Epidermal melanocyte (primary cell): ENCODE data around the gene CLDN10.
"Not testable (repeated sequence)": the region's sequence is repeated elsewhere in the genome, so short reads cannot be mapped to it uniquely, and the experiment has no call there.

Experiments
- DNase-seq: peaks from one replicate; pipeline ENCODE4 v3.0.0; 2011; ENCODE audit warnings: low spot score; ENCODE audit not compliant: insufficient read length

The CLDN10 gene

DNA sequence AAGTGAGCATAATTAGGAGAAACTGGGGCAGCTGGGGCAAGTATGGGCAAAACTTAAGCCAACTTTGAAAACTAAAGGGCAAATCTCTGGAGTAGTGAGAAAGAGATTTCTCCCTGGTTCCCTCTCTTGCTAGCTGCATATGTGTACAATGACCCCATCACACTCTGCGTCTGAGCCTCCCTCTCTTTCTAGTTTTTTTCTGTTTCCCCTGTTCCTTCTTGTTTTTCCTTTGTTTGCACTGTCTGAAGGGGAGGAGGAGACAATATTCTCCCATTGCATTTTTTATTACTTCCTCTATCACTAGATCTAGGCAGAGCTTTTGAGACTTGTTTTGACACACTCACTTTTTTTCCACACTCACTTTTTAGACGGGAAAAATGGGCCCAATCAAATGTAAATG lies 11.2 kb upstream of the CLDN10 start:
- no peak for DNase-seq

DNA sequence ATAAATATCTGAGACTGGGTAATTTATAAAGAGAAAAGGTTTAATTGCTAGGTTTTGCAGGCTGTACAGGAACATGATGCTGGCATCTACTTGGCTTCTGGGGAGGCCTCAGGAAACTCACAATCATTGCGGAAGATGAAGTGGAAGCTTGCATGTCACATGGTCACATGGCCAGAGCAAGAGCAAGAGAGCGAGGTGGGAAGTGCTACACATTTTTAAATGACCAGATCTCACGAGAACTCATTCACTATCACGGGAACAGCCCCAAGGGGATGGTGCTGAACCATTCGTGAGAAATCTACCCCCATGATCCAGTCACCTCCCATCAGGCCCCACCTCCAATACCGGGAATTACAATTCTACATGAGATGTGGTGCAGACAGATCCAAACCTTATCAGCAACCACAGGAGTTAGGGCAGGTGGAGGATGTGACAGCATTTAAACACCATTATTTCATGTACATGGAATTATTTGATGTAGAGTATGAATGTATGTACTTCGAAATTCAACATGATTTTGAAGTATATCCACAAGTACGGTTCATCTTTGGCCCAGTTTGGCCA lies 10.5 kb upstream of the CLDN10 start:
- no peak for DNase-seq

DNA sequence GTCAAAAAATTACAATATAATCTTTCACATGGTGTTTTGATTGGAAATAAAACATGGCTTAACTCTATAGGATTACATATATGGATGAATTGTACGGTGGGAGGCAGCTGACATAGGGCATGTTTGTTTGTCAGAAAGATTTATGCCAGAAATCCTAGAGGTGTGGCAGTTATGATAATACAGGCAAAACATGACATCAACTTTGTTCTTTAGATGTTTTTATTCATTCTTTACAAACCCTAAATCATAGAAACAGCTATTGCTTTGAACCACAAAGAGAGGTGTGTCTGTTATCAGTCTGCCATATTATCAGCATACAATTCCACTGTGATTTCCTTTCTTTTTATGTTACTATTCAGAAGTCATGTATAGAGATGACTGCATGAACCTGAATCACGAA lies 8.2 kb upstream of the CLDN10 start:
- DNase-seq: no peak

DNA sequence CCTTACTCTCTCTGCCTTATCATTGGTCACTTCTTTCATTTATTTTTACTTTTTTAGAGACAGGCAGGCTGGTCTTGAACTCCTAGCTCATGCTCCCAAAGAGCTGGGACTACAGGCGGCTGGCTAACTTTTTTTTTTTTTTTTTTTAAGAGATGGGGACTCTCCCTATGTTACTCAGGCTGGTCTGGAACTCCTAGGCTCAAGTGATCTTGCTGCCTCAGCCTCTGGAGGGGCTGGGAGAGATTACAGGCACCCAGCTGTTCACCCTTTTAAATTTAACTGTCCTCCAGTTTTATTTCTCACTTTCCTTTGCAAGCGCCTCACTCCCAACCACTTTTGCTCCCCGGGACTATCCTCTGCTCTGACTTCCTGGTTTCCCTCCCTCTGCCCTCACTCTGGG lies 5.6 kb upstream of the CLDN10 start:
- no peak for DNase-seq

DNA sequence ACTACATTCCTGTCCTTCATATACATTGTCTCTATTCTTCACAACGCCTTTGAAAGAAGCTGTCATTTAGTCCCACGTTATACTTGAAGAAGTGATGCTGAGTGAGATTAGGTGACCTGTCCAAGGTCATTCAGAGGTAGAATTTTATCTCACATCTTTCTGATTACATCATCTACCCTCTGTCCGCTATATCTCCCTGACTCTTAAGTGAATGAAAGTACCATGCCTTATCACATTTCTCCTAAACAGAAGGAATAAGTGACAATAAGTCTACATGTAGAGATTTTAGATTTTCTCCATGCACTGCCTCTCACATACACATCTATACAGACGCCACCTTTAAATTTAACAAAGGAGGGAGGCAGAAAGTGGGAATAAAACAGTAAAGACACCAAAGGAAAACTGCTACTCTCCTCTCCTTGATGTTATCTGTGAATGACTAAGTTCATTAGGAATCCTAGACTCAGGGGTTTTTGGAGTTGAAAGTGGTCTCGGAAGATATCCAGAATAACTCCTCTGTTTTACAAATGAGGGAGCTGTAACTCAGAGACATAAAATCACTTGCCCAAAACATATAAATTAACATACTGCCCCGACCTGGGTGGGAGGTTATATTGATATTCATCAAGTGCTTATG lies 4.9 kb upstream of the CLDN10 start:
- no peak for DNase-seq

DNA sequence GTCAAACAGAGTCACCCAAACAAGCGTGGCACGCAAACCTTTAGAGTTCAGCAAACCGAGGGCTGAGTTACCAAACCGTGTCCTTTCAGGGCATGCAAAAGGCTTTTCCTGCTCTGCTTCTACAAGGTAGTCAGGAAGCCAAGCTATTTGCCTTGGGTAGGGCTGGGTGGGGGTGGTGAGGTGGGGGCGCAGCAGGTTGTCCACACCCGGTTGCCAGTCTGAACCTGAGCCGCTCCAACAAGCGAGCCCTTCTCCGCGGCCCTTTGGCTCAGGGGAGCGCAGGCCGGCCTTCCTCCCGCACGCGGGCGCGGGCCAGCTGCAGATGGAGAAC lies 347 bp upstream of the CLDN10 start:
- DNase-seq: no peak

DNA sequence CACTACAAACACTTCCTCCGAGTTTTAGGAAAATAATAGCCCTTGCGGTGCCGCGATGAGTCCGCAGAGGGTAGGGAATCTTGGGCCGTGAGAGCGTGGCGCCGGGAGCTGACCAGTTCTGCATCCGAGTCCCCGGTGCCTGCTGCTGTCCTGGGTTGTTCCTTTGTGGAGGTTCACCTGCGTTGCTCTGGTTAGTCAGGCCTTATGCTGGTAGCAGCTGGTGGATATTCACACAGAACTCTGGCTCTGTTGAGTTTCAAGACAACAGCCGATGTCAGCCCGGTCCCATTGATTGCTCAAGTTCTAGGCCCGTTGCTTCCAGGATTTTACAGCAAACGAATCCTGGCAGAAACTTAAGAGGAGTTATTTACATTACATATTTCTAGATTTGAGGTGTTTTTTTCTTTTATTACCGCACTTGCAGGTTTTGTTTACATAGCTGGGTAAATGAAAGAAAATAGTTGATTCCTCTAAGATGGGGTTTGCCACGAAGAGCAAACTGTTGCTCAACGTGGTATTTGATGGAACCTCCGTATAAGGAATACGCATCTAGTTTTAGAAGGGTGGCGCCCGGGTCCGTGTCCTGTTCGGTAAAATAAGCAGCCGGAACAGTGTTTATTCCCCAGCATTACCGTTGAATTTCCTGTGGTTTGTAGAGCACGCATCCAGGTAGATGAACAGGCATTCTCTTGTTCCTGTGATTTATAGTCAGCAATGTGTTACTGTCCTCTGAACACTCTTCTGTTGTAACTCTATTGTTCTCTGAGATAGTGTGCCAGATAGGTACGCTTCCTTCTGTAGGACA lies 1.3 kb downstream of the CLDN10 start:
- DNase-seq: no peak

DNA sequence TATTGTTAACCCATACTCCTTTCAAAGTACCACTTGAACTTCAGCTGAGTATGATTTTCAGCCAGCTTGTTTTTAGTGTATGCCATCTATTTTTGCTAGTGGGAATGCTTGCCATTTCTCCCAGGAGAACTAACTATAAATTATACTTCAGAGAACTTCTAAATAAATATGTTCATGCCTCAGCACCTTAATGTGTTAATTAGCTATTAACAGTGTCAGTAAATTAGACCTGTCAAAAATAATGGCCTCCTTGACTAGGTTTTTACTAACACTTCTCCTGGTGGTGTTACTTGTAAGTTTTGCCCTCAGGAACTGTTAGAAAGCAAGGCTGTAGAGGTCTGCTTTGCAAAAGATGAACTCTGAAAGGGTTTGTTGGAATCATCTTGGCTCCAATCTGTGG lies 4.5 kb downstream of the CLDN10 start:
- no peak for DNase-seq

DNA sequence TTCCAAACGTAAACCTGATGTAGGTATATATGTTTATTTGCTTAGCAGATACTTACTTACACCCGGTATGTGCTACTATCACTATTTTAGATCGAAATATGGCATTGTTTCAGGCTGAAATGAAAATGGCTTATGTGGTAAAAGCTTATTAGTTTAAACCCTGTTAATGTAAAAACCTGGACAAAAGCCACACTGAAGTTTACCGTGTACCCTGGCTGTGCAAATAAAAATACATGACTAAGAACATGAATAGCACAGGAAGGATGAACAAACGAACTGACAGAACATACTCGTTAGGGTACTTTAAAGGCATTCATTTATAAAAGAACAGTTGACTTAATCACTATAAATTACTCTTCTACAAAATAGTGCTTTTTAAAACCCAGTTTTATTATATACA lies 6.6 kb downstream of the CLDN10 start:
- no peak for DNase-seq

DNA sequence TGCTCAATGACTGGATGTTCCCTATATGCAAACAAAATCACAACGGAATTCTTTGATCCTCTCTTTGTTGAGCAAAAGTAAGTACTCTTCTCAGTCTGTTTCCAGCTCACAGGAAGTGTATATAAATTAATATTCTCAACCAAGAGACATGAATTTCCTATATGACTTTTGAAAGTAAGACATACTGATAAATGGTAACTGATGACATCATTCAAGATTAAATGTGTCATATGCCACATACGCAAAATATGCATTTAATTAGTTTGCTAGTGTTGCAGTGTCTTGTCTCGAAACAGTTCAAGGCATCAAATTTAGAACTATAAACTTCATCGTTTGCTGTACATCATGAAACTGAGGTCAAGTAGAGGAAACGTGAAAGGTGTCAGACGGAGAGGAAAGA lies 7.9 kb downstream of the CLDN10 start:
- DNase-seq: no peak

DNA sequence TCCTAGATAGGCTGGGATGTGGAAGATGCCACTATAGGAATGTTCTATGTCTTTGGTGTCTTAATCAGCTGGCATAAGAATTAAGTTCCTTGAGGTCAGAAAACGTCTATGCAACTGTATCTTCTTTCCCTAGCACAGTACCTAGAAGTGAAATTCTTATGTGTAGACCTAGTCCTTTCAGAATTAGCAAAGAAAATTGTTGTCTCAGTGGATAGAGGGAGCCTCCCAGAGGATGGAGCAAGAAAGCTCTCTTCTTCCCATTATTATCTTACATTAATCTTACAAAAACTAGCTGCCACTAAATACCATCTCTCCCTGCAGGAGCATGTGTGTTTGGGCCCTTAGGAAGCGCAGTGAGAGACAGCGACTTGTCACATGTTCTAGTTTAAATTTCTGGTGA lies 11.6 kb downstream of the CLDN10 start:
- DNase-seq: no peak

DNA sequence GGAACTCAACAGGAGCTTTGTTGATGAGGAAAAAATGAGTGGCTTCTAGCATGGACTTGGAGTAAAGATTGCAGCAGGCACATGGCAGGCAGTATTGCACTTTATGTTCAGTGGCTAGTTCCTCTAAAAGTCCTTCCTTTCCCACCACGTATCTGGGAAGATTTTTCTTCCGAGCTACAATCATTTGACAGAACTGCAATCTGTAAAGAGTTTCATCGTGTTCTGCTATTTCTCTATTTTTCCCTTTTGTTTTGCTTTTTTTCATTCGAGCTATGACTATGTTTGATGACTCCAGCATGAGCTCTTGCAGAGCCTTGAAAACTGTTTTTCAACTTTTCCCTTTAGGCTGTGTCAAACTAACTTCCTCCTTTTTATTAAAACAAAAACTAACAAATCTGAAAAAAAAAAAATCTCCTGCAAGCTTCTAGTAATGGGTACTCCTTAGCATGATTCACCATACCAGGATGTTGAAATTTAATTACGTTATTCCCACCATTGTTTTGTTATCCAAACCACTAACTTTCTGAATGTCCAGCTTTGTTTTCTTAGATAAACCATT lies 12.3 kb downstream of the CLDN10 start:
- DNase-seq: no peak

DNA sequence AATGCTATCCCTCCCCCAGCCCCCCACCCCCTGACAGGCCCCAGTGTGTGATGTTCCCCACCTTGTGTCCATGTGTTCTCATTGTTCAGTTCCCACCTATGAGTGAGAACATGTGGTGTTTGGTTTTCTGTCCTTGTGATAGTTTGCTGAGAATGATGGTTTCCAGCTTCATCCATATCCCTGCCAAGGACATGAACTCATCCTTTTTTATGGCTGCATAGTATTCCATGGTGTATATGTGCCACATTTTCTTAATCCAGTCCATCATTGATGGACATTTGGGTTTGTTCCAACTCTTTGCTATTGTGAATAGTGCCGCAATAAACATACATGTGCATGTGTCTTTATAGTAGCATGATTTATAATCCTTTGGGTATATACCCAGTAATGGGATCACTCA lies 13.2 kb downstream of the CLDN10 start:
- not testable (repeated sequence) for DNase-seq

DNA sequence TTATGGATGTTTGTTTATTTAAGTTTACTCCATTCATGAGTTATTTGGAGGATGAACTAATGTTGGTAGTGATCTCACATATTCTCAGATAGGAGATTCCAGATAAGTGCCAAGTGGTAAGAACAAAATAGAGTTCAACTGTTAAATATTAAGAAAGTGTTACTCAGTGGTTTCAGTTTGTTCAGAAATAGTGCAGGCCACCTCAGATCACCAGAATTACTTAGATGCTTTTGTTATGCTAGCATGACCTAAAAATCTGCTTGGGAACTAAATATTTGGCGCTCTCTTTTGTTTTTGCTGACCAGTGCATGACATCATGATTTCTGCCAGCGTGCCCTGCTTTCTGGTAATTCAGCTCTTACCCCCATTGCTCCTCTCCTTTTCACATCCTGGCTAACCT lies 15.6 kb downstream of the CLDN10 start:
- DNase-seq: no peak

DNA sequence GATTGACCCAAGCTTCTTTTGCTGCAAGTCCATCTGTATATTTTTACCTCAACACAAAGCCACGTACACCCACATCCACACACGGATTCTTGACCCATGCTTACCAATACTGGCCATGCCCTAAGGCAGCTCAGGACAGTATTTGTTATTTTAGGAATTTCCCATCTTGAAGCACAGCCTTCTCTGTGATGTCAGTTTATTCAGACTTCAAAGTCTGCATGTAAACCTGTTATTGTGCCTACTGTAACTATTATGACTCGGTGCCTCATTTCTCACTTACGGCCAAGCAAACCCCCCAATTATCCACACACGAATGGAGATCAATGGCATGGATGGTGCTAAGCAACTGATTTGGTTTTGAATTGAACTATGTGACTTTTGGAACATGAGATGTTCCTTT lies 17.5 kb downstream of the CLDN10 start:
- DNase-seq: no peak

DNA sequence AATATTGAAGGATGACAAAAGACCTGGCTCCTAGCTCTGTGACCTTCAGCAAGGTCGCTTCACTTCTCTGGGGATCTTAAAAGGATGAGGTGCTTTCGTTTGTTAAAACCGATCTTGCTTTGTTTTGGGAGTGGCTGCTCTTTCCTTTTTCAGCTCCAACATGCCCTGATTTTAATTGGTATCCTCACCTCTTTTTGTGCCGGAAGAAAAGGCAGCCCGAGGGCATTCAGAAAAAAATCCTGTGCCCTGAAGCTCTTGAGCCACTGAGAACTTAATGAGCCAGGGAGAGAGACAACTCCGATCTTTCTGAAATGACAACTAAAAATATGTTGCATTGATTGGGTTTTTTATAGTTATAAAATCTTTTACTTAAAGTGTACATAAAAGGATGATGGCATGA lies 19.4 kb downstream of the CLDN10 start:
- no peak for DNase-seq

DNA sequence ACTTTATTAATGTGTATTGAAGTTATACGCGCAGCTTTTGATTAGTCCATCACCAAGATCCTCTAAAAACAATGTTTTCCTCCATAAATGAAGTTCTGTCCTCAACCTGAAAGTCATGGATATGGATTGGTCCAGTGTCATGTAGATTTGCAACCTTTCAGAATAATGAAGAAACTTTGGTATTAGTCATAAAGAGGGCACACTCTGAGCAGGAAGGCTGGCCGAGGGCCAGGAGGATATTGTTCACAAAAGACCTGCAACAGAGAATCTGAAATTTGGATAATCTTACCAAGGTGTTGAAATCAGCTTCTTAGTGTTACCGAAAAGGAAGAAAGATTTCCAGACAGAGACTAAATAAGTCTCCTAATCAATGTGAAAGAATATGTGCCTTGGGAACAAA lies 20.7 kb downstream of the CLDN10 start:
- no peak for DNase-seq

DNA sequence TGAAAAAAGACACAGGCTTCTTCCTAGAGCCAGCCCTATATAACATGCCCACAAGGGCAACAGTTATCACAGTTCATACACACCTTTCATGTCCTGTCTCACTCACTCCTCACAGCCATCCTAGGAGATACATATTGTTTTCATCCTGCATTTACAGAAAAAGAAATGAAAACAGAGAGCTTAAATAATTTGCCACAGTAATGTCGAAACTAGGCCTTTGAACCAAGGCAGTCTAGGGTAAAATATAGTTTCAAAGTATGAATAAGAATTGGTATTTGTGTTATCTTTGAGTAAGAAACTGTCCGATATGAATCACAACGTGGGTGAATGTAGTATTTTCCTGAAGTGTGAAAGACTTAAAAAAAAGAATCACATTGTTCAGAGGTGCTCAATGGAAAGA lies 26.8 kb downstream of the CLDN10 start:
- DNase-seq: no peak

DNA sequence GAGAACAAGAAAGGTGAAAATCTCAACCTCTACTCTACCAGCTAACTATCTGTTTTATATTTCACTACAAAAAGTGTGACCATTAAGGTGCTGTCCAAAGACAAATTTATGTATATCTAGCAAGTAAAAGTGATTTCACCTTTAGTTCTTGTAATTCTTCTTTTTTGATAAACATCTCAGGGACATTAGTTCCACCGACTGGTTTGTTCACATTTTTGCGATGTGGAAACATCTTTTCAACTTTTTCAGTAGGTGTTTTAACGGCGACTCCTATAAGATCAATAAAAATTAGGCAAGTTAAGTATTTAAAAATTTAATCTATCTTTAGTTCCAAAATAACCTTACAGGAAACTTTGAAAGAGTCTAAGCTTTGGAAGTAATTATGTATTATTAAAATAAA lies 33.3 kb downstream of the CLDN10 start:
- DNase-seq: no peak

DNA sequence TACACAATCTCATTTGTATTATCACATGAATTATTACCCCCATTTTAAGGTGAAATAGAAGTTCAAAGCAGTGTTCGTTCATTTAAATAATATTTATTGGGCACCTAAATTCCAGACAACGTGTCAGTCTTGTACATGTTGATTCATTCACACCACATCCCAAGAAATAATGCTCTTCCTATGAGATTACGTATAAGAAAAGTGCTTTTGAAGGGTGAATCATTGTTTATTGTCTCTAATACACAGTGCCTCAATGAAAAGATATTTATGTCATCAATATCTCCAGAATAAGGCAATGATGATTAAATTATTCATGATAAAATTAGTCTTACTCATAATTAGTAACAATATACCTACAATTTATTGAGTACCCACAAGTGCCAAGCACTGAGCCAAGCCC lies 35.6 kb downstream of the CLDN10 start:
- DNase-seq: no peak

DNA sequence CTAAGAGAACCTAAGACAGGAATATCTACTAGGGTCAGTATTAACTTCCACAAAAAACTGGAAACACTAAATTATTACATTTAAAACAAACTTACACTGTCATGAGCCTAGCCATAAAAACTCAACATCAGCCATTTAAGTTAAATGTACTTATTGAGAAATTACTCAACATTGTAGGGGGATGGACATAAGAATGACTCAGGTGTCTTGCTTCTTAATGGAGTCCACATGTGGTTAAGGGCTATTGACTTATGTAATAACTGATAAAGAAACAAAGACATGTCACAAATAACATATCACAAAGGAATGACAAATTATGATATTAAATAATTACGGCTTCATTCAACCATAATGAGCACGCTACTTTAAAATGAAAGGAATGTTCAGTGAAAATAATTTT lies 36.2 kb downstream of the CLDN10 start:
- DNase-seq: no peak

DNA sequence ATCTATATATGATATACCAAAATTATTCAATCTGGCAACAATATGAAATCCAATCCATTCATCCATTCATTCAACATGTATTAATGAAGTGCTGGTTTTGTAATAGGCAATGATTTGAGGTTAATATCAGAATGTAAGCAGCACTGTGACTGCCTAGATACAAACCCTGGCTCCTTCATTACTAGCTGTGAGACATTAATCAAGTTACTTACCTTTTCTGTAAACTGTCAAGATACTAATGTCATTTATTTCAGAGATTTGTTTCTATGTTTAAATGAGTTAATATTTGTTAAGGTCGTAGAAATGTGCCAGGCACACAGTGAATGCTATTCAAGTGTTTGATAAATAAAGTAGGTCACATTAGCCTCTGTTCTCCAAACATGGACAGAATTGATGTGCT lies 40.9 kb downstream of the CLDN10 start:
- no peak for DNase-seq

DNA sequence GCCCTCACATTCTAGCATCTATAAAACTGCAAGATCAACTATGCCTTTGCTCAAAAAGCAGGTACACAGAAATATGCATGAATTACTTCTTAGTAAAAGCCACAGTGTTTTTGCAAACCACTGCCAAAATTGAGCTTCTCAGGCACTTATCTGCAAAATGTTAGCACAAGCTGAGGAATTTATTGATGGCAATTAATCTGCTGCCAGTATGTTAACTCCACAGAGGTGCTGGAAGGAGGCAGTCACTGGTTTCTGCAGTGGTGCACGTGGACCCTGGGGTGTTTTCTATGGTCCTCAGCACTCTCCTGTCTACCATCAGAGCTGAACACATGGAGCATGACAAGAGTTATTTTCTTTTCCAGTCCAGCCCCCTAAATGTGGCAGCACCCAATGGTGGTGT lies 44.2 kb downstream of the CLDN10 start:
- no peak for DNase-seq
